IMR-90 (cell line): Measurements from ENCODE around the gene GCSH.

Experiments used
- BHLHE40 ChIP-seq: fragments of 150-350 bp; IDR thresholded peaks from 2 replicates; pipeline ENCODE4 v1.6.1; 2016; ENCODE audit warnings: mild to moderate bottlenecking, low read depth, low read length
- CEBPB ChIP-seq: IDR thresholded peaks from 2 replicates; pipeline ENCODE4 v1.6.1; 2012; ENCODE audit warnings: low read depth, low read length, improper control_type of control experiment
- CTCF ChIP-seq: conservative IDR thresholded peaks from 2 replicates; pipeline ENCODE4 v1.5.1; 2012; ENCODE audit warnings: mild to moderate bottlenecking, low read depth, low read length, improper control_type of control experiment
- FOS ChIP-seq: fragments of 150-350 bp; IDR thresholded peaks from 2 replicates; pipeline ENCODE4 v1.6.1; 2016; ENCODE audit warnings: low read depth, low read length
- MAFK ChIP-seq: IDR thresholded peaks from 2 replicates; pipeline ENCODE4 v1.6.1; 2012; ENCODE audit warnings: low read depth, low read length, improper control_type of control experiment
- NFE2L2 ChIP-seq: fragments of 150-350 bp; IDR thresholded peaks from 2 replicates; pipeline ENCODE4 v1.6.1; 2016; ENCODE audit warnings: low read depth, mild to moderate bottlenecking, low read length
- POLR2A ChIP-seq: IDR thresholded peaks from 2 replicates; pipeline ENCODE4 v1.6.1; 2012; ENCODE audit warnings: mild to moderate bottlenecking, low read depth, low read length
- RAD21 ChIP-seq: IDR thresholded peaks from 2 replicates; pipeline ENCODE4 v1.6.1; 2012; ENCODE audit warnings: low read length, improper control_type of control experiment
- RCOR1 ChIP-seq: IDR thresholded peaks from 2 replicates; pipeline ENCODE4 v1.6.1; 2012; ENCODE audit warnings: mild to moderate bottlenecking, low read length, improper control_type of control experiment; ENCODE audit not compliant: insufficient replicate concordance
- RFX5 ChIP-seq: IDR thresholded peaks from 2 replicates; pipeline ENCODE4 v1.8.0; 2012; ENCODE audit warnings: low read depth, mild to moderate bottlenecking, low read length, moderate library complexity
- SMC3 ChIP-seq: fragments of 150-350 bp; IDR thresholded peaks from 2 replicates; pipeline ENCODE4 v1.6.1; 2016; ENCODE audit warnings: low read depth, mild to moderate bottlenecking, antibody characterized with exemption, low read length, moderate library complexity
- TF ChIP-seq, protein P1 (sequence below): fragments of 150-350 bp; IDR thresholded peaks from 2 replicates; pipeline ENCODE4 v1.6.1; 2016; ENCODE audit warnings: low read depth, mild to moderate bottlenecking, low read length, moderate library complexity, borderline replicate concordance
- TF ChIP-seq, protein P2 (sequence below): fragments of 150-350 bp; IDR thresholded peaks from 2 replicates; pipeline ENCODE4 v1.6.1; 2017; ENCODE audit warnings: mild to moderate bottlenecking, antibody characterized with exemption, low read length, low read depth

DNA sequence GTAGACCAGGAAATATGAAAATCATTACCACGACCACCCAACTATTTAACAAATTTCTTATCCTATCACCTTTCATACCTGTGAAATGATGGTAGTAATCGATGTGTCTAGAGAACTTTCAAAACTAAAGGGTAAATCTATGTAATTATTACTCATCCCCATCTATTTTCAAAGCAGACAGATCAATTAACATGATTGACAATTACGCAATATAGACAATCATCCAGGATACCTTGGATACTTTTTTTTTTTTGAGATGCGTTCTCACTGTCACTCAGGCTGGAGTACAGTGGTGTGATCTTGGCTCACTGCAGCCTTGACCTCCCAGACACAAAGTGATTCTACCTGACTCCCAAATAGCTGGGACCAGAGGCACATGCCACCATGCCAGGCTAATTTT lies 15.2 kb downstream of the GCSH start:
- TF ChIP-seq CTCF (no peak), POLR2A (no peak), NFE2L2 (no peak), RCOR1 (no peak), MAFK (no peak), CEBPB (peak; percentile 82), RFX5 (no peak), SMC3 (no peak), FOS (no peak), RAD21 (no peak), BHLHE40 (no peak)
- TF ChIP-seq, protein P1, sequence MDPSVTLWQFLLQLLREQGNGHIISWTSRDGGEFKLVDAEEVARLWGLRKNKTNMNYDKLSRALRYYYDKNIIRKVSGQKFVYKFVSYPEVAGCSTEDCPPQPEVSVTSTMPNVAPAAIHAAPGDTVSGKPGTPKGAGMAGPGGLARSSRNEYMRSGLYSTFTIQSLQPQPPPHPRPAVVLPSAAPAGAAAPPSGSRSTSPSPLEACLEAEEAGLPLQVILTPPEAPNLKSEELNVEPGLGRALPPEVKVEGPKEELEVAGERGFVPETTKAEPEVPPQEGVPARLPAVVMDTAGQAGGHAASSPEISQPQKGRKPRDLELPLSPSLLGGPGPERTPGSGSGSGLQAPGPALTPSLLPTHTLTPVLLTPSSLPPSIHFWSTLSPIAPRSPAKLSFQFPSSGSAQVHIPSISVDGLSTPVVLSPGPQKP: no peak
- TF ChIP-seq, protein P2, sequence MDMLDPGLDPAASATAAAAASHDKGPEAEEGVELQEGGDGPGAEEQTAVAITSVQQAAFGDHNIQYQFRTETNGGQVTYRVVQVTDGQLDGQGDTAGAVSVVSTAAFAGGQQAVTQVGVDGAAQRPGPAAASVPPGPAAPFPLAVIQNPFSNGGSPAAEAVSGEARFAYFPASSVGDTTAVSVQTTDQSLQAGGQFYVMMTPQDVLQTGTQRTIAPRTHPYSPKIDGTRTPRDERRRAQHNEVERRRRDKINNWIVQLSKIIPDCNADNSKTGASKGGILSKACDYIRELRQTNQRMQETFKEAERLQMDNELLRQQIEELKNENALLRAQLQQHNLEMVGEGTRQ: no peak
